AG04449 (cell line): ENCODE measurements around the gene ABCB4.

Experiments
- CTCF ChIA-PET: fragments of 350-600 bp; formaldehyde crosslinking; extraction: SDS; loops from one replicate; lab custom pipeline; 2021; ENCODE audit warnings: antibody characterized with exemption; lab: Yijun Ruan, JAX
- POLR2A ChIA-PET: fragments of 400-600, 350-600 bp; formaldehyde crosslinking; extraction: SDS; loops from one replicate; lab custom pipeline; 2020; ENCODE audit warnings: antibody characterized with exemption, inconsistent platforms; lab: Yijun Ruan, JAX
- DNase-seq: peaks from one replicate; pipeline ENCODE4 v3.0.0-alpha.2; 2010; ENCODE audit warnings: low read depth, low spot score
- H3K4me3 ChIP-seq: 2 replicates; pipeline ENCODE4 v1.5.1; 2011; ENCODE audit warnings: low read depth, mild to moderate bottlenecking, control low read depth, low read length
- TF ChIP-seq, protein P1 (sequence below): IDR thresholded peaks from one replicate; pipeline ENCODE4 v1.5.1; 2011; ENCODE audit warnings: mild to moderate bottlenecking, moderate library complexity, low read length, control low read depth, inconsistent platforms; ENCODE audit not compliant: insufficient read depth; ENCODE audit errors: missing control alignments

Gene ABCB4

DNA sequence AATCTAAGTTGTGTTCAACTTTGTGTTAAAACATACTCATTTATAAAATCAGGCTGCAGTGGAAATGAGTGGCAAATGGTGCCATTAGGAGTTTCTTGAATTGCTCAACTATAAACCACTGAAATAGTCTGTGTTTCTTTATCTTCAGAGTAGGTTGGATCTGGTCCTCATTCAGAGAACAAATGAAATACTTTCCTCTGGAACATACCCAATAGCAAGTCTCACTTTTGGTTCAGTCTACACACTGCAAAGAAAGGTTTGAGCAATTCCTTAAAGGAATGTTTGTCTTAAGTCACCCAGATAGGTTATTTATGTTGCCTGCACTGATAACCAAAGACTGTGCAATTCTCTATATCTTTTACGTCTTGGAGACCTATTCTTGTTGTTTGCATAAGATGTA lies 62.5 kb downstream of the ABCB4 start:
- TF ChIP-seq, protein P1, sequence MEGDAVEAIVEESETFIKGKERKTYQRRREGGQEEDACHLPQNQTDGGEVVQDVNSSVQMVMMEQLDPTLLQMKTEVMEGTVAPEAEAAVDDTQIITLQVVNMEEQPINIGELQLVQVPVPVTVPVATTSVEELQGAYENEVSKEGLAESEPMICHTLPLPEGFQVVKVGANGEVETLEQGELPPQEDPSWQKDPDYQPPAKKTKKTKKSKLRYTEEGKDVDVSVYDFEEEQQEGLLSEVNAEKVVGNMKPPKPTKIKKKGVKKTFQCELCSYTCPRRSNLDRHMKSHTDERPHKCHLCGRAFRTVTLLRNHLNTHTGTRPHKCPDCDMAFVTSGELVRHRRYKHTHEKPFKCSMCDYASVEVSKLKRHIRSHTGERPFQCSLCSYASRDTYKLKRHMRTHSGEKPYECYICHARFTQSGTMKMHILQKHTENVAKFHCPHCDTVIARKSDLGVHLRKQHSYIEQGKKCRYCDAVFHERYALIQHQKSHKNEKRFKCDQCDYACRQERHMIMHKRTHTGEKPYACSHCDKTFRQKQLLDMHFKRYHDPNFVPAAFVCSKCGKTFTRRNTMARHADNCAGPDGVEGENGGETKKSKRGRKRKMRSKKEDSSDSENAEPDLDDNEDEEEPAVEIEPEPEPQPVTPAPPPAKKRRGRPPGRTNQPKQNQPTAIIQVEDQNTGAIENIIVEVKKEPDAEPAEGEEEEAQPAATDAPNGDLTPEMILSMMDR = no peak
- ChIA-PET CTCF (interaction anchor here (1.4 to 19.3 kb wide), 4 partner anchors 15 to 177 kb away, joined by 3 to 488 read pairs (median 12); no protein-coding TSS in a partner anchor), POLR2A (no interaction called here)
- DNase-seq = peak; percentile 28
- H3K4me3 ChIP-seq = no peak overlapping the region

DNA sequence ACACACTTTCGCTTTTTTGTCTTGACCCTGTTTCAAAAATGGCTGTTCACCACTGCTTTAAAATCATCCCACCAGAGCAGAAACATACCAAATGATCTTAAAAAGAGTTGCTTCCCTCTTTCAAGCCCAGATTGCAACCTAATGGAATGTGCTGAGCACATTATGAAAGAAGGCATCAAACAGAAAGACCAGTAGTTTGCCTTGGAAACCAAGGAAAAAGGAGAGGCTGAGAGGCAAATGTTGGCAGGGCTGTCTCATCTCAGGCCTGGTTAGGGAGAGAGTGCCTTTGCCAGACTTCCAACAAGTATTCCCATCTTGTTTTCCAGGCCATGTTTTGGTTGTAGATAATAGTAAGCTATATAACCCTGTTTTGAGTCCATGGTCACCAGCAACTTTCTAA lies 64.3 kb downstream of the ABCB4 start:
- peak; percentile 7 for DNase-seq

DNA sequence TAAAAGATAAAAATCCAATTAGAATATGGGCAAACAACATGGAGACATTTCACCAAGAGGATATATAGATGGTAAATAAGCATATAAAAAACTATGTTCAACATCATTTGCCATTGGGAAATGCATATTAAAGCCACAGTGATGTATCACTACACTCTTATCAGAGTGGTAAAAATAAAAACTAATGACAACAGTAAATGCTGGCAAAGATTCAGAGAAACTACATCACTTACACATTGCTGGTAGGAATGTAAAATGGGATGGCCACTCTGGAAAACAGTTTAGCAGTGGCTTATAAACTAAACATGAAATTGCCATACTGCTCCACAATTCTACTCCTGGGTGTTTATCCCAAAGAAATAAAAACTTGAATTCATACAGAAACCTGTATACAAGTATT lies 70.8 kb downstream of the ABCB4 start:
- CTCF ChIA-PET = interaction anchor here (1.4 to 6.2 kb wide), 2 partner anchors 11 to 14 kb away, joined by 7 to 47 read pairs; no protein-coding TSS in a partner anchor
- H3K4me3 ChIP-seq = no peak overlapping the region
- POLR2A ChIA-PET = no interaction called here
- TF ChIP-seq, protein P1 = no peak
- DNase-seq = peak; percentile 10

More for the DNA sequence above, 64.3 kb downstream of the ABCB4 start:
- TF ChIP-seq, protein P1 = no peak
- ChIA-PET CTCF (interaction anchor here (19.3 kb wide), 1 partner anchor 96 kb away, joined by 488 read pairs; no protein-coding TSS in a partner anchor), POLR2A (no interaction called here)
- H3K4me3 ChIP-seq = no peak overlapping the region

DNA sequence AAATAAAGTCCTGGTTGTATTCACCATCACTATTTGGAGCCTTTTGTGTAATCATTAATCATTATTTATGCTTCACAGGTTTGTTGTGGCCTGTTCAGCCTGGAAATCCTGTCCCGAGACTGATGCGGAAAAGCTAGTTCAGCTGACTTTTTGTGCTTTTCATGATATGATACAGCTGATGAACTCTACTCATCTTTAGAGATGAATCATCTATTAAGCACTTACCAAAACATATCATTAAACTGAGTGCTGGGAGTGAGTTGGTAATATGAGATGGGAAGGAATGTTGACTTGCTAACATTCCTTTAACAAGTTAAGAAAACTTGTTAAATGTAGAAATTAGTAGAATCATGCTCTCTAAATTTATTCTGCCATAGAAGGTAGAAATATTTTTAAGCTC lies 77.0 kb downstream of the ABCB4 start:
- TF ChIP-seq, protein P1 = no peak
- DNase-seq = peak; percentile 82
- H3K4me3 ChIP-seq = no peak overlapping the region
- ChIA-PET POLR2A (no interaction called here), CTCF (interaction anchor here (1.0 to 2.2 kb wide), 2 partner anchors 15 to 18 kb away, joined by 4 to 21 read pairs; no protein-coding TSS in a partner anchor)

DNA sequence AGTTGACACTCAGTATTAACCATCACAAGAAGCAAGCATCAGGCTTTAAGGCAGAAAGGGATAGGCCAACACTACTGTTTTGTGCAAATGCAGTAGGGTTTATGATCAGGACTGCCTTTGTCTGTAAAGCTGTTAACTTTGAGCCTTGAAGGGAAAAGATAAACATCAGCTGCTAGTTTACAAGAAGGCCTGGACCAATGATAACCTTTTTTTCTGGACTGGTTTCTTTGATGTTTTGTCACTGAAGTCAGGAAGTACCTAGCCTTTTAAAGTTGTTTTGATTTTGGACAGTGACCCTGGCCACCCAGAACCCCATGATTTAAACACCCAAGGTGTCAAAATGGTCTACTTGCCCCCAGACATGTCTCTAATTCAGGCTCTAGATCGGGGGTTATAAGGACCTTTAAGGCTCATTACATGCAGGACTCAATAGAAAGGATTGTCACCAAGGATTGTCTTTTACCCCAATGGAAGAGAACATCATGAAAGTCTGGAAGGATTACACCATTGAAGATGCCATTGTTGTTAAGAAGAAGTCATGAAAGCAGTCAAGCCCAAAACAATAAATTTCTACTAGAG lies 79.9 kb downstream of the ABCB4 start:
- TF ChIP-seq, protein P1 = no peak
- POLR2A ChIA-PET = no interaction called here
- no peak for DNase-seq
- CTCF ChIA-PET = interaction anchor here (2.3 kb wide), 1 partner anchor 20 kb away, joined by 8 read pairs; no protein-coding TSS in a partner anchor
- no peak overlapping the region for H3K4me3 ChIP-seq

DNA sequence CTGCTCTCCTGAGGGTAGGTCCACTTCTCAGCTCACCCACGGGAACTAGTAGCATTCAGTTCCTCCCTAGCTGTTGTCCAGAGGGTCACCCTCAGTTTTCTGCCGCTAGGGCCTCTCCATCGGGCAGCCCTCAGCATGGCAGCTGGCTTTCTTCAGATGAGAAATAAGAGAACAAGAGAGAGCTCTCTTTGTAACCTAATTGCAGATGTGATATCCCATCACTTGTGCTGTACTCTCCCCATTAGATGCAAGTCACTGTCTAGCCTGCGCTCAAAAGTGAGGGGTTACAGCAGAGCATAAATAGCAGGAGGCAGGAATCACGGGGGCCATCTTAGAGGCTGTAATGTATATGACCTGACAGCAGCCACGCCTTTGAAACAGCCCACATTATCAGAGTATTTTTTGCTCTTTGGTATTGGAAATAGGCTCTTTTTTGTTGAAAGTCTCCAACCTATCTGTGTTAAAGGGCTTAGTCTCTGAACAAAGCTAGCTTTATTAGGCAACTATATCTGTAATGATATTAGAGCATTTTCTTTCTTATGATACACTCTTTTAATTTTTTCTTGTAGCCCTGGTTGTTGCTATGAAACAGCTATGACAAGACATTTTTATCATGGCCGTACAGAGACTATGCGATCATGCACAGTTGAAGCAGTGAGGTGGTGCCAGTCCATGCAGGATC lies 84.3 kb downstream of the ABCB4 start:
- POLR2A ChIA-PET = no interaction called here
- CTCF ChIA-PET = interaction anchor here (1.4 to 1.5 kb wide), 2 partner anchors 13 to 25 kb away, joined by 3 read pairs; no protein-coding TSS in a partner anchor
- no peak overlapping the region for H3K4me3 ChIP-seq

More for the DNA sequence above, 84.3 kb downstream of the ABCB4 start:
- no peak for DNase-seq
- TF ChIP-seq, protein P1 = no peak
